GM18873 (cell line): ENCODE data around the gene PRSS2.

Source experiments
- ATAC-seq: cut with Tn5 transposase; IDR thresholded peaks from one replicate; pipeline ENCODE4 v1.9.1; 2021; ENCODE audit warnings: mild to moderate bottlenecking, moderate library complexity, moderate number of reproducible peaks; ENCODE audit not compliant: unreplicated experiment, low FRiP score

The PRSS2 gene

DNA sequence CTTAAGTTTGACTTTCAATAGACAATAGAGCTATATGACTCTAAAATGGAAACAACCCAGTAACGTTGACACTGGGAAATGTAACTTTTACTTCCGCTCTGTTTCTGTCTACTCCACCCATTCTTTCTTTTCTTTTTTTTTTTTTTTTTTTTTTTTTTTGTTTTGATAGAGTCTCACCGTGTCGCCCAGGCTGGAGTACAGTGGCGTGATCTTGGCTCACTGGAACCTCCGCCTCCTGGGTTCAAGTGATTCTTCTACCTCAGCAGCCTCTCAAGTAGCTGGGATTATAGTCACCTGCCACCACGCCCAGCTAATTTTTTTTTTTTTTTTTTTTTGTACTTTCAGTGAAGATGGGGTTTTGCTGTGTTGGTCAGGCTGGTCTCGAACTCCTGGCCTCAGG, 13.9 kb downstream of the PRSS2 start:
- ATAC-seq: no peak

DNA sequence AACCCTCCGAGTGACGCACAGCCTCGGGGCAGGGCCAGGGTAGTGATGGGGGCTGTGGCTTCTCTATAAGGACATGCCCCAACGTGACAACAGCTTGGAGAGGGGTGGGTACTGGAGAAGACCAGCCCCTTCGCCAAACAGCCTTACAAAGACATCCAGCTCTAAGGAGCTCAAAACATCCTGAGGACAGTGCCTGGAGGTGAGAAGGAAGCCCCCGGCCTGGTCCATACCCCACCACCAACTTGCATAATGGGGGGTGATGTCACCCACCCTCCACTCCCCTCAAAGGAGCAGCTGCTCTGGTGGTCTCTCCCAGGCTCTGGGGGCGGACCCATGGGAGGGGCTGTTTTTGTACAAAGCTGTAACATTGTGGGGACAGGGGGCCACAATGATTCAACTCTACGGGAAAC, 15.1 kb downstream of the PRSS2 start:
- no peak for ATAC-seq

DNA sequence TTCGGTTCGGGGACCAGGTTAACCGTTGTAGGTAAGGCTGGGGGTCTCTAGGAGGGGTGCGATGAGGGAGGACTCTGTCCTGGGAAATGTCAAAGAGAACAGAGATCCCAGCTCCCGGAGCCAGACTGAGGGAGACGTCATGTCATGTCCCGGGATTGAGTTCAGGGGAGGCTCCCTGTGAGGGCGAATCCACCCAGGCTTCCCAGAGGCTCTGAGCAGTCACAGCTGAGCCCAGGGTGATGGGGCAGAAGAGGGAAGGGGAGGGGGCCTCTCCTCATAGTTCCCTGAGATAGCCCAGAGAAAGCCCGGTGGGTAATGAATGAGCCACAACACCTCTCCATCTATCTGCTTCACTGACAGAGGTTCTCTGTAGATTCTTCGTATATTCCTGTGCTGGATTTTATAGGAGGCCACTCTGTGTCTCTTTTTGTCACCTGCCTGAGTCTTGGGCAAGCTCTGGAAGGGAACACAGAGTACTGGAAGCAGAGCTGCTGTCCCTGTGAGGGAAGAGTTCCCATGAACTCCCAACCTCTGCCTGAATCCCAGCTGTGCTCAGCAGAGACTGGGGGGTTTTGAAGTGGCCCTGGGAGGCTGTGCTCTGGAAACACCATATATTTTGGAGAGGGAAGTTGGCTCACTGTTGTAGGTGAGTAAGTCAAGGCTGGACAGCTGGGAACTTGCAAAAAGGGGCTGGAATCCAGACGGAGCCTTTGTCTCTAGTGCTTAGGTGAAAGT, 16.4 kb downstream of the PRSS2 start:
- no peak for ATAC-seq

DNA sequence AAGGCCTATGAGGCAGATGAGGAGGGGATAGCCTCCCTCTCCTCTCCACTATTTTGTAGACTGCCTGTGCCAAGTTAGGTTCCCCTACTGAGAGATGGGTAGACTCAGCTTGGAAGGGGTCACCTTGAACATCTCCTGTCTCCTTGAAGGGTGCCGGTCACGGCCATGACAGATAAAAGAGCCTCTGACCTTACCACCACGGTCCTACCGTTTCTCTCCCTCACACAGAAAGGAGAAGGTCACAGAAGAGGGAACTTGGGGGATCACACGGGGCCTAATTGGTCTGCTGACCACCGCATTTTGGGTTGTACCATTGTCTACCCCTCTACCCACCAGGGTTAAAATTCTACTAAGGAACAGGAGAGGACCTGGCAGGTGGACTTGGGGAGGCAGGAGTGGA, 17.0 kb downstream of the PRSS2 start:
- no peak for ATAC-seq

DNA sequence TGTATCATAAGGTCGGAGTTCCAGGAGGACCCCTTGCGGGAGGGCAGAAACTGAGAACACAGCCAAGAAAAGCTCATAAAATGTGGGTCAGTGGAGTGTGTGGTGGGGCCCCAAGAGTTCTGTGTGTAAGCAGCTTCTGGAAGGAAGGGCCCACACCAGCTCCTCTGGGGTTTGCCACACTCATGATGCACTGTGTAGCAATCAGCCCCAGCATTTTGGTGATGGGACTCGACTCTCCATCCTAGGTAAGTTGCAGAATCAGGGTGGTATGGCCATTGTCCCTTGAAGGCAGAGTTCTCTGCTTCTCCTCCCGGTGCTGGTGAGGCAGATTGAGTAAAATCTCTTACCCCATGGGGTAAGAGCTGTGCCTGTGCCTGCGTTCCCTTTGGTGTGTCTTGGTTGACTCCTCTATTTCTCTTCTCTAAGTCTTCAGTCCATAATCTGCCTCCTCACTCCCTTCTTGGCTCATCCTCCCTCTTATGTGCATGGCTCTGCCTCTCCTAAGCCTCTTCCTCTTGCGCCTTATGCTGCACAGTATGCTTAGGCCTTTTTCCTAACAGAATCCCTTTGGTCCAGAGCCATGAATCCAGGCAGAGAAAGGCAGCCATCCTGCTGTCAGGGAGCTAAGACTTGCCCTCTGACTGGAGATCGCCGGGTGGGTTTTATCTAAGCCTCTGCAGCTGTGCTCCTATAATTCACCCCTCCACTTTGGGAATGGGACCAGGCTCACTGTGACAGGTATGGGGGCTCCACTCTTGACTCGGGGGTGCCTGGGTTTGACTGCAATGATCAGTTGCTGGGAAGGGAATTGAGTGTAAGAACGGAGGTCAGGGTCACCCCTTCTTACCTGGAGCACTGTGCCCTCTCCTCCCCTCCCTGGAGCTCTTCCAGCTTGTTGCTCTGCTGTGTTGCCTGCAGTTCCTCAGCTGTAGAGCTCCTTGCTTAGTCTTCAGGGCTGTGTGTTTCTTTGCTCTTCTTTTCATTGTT, 17.8 kb downstream of the PRSS2 start:
- ATAC-seq: no peak

DNA sequence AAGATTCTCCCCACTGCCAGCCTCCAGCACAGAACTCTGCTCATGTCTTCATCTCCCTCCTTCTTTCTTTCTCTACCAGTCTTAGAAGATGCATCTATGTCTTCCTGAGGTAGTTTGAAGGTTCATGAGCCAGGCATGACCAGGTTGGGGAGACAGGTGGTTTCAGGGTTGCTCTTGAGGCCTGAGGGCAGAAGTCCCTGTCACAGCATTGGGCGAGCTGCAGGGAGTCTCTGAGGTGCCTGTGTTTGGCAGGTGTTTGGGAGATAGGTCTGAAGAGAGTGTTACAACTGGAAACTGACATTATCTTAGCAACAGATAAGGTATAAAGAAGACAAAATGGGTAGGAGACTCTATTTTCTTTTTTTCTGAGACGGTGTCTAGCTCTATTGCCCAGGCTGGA, 18.7 kb downstream of the PRSS2 start:
- no peak for ATAC-seq

DNA sequence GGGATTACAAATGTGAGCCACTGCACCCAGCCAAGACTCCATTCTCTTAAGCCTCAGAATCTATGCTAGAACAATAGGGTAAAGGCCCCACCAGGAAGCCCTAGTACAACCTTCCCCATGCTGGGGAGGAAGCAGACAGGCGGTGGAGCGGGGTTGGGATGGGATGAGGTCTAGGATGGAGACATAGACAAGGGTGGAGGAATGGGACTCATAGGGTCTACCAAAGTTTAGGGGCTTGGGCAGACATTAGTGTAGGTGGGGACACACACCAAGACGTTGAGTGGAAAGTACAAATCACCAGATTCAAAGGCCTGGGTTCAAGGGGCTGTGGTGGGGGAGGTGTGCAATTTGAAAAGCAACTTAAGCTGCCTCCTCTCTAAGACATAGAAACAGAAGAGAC, 19.3 kb downstream of the PRSS2 start:
- no peak for ATAC-seq

DNA sequence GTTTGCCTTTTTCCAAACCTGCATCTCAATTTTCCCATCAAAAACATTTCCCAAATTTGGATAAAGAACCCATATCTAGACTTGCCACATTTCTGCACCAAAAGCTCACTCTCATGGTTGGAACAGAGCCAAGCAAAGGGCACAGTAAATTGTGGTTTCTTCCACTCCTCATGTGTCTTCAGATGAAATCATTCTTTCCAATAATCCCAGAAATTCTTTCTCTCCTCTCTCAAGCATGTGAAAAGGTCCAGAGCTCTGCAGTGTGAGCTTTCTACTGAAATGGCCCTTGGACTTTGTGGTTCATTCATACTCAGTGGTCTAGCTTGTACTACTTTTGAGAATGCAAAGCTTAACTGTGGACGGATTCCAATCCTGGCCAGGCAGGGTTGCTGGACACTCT, 19.8 kb downstream of the PRSS2 start:
- no peak for ATAC-seq

DNA sequence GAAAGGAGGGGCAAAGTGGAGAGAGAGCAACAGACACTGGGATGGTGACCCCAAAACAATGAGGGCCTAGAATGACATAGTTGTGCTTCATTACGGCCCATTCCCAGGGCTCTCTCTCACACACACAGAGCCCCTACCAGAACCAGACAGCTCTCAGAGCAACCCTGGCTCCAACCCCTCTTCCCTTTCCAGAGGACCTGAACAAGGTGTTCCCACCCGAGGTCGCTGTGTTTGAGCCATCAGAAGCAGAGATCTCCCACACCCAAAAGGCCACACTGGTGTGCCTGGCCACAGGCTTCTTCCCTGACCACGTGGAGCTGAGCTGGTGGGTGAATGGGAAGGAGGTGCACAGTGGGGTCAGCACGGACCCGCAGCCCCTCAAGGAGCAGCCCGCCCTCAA, 20.7 kb downstream of the PRSS2 start:
- no peak for ATAC-seq

DNA sequence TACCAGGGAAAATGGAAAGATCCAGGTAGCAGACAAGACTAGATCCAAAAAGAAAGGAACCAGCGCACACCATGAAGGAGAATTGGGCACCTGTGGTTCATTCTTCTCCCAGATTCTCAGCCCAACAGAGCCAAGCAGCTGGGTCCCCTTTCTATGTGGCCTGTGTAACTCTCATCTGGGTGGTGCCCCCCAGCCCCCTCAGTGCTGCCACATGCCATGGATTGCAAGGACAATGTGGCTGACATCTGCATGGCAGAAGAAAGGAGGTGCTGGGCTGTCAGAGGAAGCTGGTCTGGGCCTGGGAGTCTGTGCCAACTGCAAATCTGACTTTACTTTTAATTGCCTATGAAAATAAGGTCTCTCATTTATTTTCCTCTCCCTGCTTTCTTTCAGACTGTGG, 21.4 kb downstream of the PRSS2 start:
- ATAC-seq: no peak

DNA sequence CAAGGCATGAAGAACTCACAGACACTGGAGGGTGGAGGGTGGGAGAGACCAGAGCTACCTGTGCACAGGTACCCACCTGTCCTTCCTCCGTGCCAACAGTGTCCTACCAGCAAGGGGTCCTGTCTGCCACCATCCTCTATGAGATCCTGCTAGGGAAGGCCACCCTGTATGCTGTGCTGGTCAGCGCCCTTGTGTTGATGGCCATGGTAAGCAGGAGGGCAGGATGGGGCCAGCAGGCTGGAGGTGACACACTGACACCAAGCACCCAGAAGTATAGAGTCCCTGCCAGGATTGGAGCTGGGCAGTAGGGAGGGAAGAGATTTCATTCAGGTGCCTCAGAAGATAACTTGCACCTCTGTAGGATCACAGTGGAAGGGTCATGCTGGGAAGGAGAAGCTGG, 21.8 kb downstream of the PRSS2 start:
- no peak for ATAC-seq

DNA sequence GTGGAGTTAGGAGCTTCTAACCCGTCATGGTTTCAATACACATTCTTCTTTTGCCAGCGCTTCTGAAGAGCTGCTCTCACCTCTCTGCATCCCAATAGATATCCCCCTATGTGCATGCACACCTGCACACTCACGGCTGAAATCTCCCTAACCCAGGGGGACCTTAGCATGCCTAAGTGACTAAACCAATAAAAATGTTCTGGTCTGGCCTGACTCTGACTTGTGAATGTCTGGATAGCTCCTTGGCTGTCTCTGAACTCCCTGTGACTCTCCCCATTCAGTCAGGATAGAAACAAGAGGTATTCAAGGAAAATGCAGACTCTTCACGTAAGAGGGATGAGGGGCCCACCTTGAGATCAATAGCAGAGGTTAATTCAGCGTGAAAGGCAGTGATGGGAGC, 22.4 kb downstream of the PRSS2 start:
- ATAC-seq: no peak

DNA sequence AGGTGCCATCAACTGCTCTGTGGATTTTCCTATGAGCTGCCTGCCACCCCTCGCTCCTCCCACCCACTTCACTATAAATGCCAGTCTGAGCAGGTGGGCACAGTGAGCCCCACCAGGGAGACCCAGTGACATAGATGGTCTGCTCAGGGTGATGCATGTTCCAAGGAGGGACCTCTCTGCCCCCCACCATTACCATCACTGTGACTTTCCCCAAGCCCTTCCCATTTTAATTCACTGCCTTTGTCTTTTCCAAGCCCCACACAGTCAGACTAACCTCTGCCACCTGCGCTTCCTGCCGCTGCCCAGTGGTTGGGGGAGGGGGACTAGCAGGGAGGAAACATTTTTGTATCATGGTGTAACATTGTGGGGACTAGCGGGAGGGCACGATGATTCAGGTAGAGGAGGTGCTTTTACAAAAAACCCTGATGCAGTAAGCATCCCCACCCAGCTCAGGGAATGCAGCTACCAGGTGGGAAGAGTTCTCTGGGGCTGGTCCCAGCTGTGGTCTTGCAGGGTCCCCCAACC, 24.6 kb downstream of the PRSS2 start:
- ATAC-seq: no peak

DNA sequence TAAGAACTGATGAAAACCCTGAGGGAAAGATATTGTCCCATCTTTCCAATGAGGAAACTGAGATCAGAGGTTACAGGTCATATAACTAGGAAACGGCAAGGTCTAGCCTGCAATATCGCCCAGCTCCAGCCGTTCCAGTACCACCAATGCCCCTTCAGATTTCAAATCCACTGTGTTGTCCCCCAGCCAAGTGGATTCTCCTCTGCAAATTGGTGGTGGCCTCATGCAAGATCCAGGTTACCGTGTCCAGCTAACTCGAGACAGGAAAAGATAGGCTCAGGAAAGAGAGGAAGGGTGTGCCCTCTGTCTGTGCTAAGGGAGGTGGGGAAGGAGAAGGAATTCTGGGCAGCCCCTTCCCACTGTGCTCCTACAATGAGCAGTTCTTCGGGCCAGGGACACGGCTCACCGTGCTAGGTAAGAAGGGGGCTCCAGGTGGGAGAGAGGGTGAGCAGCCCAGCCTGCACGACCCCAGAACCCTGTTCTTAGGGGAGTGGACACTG, 25.3 kb downstream of the PRSS2 start:
- no peak for ATAC-seq

DNA sequence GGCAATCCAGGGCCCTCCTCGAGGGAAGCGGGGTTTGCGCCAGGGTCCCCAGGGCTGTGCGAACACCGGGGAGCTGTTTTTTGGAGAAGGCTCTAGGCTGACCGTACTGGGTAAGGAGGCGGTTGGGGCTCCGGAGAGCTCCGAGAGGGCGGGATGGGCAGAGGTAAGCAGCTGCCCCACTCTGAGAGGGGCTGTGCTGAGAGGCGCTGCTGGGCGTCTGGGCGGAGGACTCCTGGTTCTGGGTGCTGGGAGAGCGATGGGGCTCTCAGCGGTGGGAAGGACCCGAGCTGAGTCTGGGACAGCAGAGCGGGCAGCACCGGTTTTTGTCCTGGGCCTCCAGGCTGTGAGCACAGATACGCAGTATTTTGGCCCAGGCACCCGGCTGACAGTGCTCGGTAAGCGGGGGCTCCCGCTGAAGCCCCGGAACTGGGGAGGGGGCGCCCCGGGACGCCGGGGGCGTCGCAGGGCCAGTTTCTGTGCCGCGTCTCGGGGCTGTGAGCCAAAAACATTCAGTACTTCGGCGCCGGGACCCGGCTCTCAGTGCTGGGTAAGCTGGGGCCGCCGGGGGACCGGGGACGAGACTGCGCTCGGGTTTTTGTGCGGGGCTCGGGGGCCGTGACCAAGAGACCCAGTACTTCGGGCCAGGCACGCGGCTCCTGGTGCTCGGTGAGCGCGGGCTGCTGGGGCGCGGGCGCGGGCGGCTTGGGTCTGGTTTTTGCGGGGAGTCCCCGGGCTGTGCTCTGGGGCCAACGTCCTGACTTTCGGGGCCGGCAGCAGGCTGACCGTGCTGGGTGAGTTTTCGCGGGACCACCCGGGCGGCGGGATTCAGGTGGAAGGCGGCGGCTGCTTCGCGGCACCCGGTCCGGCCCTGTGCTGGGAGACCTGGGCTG, 26.0 kb downstream of the PRSS2 start:
- ATAC-seq: no peak

DNA sequence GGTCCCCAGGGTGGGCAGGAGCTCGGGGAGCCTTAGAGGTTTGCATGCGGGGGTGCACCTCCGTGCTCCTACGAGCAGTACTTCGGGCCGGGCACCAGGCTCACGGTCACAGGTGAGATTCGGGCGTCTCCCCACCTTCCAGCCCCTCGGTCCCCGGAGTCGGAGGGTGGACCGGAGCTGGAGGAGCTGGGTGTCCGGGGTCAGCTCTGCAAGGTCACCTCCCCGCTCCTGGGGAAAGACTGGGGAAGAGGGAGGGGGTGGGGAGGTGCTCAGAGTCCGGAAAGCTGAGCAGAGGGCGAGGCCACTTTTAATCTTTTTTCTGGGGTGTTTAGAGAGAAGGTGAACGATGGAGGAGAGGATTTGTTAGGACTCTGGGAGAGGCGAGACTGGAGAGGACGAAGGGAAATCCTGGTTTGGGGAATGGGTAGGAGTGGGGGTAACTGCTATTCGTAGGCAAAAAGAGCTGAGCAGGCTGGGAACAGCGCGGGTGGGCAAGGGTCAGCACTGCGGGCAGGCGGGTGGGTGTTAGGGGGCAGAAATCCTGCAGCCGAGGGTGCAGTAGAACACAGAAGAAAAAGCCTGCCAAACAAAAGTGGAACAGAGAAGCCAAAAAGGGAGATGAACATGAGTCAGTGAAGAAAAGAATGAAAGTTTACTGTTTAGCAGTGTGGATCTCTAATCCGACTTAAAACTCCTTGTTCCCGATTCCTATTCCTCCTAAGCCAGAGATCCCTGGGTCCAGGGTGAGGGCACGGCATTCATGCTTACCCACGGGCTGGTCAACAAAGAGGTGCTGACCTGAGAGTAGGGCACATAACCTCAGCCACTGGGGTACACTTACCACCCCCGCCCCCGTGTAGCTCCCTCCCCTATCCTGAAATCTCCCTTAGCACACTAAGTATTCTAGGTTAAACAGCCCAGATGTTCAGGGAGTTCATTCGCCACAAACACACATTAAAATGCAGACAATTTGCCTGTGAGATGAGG, 26.9 kb downstream of the PRSS2 start:
- ATAC-seq: no peak

DNA sequence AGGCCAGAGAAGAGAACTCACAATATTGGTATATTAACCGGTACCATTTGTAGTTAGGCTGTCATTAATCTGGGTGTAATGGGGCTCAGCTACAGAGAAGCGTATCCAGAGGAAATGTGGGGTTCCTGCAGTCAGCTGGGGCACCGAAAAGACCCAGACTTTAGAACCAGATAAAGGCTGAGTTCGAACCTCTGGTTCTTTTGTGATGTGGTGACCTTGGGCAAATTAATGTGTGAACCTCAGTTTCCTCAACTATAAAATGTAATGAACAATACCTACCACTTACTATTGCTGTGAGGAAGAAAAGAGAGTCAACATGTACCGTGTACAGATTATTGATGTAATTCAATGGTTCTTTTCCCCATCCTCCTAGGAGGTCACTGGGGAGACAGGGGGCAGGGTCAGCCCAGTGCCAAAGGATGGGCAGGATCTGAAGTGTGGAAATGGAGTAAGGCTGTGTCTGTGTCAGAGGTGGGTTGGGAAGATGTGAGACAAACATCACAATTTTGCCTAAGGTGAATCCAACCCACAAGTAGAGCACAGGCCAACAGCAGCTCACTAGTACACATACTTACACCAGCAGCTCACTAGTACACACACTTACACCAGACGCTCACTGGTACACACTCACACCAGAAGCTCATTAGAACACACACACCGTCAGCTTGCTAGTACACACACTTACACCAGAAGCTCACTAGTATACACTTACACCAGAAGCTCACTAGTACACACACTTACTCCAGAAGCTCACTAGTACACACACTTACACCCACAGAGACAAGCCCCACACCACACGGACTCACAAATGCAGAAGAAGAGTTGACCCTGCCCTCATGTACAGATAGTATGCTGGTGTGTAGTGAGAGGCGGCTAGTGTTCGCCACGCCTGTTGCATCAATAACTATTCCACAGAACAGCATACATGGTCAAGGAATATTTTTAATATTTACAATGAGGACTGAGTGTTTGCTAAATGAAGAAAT, 28.0 kb downstream of the PRSS2 start:
- no peak for ATAC-seq

DNA sequence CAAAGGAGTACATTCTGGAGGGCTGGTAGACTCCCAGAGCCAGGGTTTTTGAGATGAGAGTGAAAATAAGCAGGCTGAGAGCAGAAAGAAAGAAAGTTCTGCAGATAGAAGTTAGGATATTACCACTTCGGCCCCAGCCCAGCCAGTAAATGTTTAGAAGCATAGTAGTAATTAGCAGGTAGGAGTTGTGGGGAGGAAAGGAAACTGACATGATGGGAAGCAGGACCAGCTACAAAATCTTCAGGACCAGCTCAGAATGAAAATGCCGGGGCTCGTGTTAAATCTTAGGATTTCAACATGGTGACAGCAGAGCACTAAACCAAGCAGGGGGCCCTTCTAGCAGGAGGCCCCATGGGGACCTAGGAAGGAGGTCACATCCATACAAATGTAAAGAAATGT, 28.7 kb downstream of the PRSS2 start:
- no peak for ATAC-seq
